Measurements from ENCODE around the gene SOX14.

The SOX14 gene

DNA sequence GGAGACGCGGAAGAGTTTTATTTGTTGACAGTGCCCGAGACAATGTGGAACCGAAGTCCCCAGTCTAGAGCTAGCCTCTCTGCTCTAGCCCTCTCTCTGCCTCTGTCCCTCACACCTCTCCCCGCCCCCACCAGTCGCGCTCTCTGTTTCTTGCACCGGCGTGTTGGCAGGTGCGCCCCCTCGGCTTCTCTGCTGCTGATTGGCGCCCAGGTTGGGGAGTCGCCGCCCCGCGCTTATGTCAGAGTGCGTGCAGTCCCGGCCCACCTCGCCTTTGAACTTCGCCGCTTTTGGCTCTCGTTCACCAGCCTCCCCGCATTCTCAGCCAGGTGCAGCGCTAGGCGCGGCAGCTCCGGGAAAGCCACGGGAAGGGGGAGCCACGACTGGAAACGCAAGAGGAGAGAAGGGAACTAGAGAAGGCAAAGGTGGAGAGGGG is at the start of gene SOX14:
SOX14 (plus strand) TSS at position 315 of the 433 bp plus-strand sequence. CDS start 470 bp downstream, outside the sequence.
- no peak for DNase-seq

DNA sequence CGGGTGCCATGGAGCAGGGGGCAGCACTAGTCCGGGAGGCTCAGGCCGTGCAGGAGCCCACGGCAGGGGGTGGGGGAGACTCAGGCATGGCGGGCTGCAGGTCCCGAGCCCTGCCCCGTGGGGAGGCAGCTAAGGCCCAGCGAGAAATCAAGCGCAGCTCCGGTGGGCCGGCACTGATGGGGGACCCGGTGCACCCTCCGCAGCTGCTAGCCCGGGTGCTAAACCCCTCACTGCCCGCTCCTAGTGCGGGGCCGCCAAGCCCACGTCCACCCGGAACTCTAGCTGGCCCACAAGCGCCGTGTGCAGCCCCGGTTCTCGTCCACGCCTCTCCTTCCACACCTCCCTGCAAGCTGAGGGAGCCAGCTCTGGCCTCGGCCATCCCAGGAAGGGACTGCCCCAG is 49.6 kb upstream of the SOX14 start:
- DNase-seq, result no peak

DNA sequence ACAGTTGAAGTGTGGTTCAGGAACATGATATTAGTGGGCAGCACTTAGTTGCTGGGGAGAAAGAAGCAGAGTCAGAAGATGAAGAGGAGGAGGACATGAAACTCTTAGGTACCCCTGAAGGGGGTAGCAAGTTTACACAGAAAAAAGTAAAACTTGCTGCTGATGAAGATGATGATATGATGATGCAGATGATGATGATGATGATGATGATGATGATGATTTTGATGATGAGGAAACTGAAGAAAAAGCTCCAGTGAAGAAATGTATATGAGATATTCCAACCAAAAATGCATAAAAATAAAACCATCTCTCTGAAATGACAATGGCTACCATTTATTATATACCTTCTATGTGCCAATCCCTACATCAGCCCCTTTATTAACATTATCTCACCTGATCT is 39.9 kb upstream of the SOX14 start:
- DNase-seq, result no peak

DNA sequence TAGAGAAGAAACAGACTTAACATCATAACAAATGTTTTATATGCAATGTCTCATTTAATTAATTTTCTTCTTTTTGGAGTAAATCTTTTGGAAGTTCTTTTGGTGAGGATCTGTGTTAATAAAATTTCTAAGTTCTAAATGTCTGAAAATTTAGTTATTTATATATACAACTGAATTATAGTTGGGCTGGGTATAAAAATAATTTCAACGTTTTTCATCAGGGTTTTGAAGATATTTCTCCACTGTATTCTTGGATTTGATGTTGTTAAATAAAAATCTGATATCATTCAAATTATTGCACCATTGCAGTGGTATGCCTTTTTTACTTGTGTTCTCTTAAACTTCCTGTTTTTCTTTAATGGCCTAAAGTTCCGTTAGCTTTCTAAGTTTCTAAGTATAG is 26.9 kb upstream of the SOX14 start:
- DNase-seq, result no peak

DNA sequence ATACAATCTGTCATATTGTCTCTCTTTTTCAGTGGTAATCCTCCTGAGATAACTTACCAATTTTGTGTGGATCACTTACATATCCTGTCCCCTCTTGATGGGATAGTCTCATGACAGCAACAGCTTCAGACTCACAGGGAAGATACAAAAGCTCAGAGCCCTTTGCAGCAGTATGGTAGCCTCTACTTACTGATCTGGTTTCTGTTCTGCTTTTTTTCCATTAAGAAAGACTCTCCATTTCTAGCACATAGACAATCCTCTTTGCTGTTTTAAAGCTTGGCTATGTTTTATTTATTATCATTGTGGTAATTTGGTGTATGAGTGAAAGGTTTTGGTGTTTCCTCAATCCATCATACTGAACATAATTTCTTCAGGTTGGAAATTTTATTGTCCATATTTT is 25.4 kb upstream of the SOX14 start:
- no peak for DNase-seq

DNA sequence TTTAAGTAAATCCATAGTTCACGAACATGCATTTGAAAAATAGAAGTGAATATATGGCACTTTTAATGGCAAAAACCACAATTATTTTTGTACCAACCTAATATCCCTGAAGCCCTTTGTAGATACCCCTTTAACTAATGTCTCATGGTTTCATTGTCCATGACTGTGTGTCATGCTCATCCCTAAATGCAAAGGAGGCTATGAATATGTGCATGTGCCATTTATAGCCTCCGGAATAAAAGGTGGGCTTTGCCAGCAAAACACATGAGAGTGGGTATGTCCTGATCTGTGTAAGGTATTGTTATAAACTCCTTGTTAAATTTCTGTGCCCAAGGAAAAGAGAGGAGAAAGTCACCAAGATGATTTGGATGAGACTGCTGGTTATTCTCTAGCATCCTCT is 20.5 kb upstream of the SOX14 start:
- DNase-seq, result no peak

DNA sequence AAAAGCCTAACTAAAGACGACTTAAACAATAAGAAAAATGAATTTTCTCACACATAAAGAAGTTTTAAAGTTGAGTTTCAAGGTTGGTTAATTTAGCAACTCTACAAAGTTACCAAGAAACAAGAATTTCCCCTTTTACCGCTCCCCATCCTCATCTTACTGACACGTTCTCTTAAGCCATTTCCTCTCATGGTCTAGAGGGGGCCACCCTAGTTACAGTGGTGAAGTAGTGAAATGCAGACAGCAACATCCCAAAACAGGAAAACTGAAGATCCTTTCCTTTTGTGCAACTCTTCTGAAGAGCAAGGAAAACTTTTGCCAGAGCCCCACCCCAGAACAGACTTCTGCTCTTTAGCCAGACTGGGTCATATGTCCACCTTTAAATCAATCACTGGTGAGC is 17.3 kb upstream of the SOX14 start:
- no peak for DNase-seq

DNA sequence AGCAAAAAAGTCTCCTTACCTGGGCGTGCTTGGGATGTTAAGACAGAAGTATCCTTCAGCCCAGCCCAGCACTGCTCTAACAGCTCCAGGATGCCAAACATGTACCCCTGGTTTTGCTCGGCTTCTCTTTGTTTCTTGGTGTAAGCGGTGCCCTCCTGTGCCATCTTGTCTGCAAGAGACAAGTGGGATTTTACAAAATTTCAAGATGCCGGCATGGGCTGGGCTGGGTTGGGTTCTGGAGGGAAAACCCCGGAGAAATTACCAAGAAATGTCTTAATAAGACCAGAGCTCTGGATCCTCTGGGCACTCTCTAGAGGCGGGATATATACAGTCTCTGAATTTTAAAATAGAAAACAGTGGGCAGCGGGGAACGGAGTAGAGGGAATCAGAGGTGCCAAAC is 4.6 kb upstream of the SOX14 start:
- DNase-seq, result no peak

DNA sequence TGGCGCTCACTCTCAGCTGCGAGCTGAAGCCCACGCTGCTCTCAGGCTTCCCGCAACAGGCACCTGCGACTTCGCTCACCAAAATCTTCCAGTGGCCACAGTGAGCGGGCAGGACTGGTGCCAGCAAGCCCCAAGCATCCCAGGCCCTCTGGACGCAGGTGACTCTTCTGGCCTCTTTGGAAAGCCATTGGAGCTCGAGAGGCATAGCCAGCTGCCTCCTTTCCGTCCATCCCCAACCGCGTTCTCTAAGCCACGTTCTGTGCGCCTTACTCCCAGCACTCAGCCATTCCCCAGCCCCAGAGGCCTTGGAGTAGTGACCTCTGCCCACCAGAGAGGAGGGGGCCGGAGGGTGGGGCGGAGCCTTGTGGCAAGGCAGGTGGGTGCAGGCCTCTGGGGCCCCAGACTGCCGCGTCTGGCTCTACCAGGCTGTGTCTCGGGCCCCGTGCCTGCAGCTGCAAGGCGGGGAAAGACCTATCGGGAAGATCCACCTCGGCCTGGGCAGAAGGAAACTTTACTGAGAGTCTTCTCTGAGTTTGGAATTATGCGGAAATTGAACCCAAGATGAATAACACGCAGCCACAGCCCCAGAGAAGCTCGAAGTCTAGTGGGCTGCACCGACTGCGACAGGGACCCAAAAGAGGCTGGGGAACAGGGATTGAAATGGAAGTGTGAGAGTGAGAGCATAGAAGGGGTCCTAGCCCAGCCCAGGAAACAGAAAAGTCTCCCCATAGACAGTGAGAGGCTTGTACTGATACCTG is 3.6 kb upstream of the SOX14 start:
- no peak for DNase-seq

DNA sequence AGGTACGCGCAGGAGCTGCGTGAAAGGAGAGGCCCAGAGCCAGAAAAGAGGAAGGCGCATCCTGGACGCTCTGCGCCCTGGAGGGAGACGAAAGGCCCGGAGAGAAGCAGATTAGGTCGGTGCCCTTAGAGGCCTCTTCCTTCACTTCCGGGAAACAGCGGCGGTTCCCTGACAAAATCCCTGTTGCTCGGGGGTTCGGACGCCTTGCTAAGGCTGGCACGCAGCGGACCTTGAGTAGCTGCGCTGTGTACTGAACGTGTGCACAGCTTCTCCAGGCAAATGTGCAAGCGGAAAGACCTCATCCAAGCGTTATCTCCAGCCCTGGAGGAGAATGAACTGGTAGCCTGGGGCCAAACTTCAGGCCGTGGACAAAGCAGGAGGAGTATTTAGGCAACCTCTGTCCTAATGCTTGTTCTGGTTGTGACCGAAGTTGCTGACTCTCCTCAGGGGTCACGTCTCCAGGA is 3.0 kb upstream of the SOX14 start:
- no peak for DNase-seq

DNA sequence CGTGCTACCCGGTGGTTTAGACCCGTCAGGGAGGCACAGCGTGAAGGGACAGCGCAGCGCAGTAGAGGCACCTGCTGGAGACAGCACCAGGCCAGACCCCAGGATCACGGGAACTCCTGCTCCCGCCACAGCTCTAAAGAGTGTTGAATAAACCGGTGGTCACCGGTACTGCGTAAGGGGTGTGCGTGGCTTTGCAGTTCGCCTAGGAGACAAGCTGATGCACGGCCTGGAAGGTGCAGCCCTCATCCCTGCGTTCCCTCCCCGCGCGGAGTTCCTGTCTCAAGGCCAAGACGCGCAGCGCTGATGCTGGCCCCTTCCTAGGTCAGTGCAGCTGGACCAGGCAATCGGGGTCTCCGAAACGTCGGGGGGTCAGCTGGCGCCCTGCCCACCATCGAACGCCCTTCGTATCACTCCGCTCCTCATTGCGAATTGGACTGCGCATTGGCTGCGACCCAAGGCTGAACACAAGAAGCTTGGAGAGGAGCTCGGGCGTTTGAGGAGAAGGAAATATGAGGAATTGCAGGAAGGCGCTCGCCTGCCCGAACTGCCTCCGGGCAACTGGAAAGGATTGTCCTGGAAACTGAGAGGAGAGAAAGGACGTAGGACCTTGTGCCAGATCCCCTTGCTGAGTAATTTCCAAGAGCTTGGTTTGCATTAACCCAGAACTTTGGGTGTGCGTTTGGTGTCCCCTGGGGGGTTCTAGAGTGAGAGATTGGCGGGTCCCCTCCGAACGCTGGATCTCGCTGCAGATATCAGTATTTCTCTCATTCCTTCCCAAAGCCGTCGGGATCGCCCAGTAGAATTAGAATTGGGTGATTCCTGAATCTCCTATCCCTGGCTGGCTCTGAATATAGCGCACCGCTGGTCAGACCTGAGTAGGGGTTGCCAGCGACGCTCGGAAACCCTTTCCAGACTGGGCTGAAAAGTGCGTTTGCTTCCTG is 2.3 kb upstream of the SOX14 start:
- DNase-seq, result no peak

DNA sequence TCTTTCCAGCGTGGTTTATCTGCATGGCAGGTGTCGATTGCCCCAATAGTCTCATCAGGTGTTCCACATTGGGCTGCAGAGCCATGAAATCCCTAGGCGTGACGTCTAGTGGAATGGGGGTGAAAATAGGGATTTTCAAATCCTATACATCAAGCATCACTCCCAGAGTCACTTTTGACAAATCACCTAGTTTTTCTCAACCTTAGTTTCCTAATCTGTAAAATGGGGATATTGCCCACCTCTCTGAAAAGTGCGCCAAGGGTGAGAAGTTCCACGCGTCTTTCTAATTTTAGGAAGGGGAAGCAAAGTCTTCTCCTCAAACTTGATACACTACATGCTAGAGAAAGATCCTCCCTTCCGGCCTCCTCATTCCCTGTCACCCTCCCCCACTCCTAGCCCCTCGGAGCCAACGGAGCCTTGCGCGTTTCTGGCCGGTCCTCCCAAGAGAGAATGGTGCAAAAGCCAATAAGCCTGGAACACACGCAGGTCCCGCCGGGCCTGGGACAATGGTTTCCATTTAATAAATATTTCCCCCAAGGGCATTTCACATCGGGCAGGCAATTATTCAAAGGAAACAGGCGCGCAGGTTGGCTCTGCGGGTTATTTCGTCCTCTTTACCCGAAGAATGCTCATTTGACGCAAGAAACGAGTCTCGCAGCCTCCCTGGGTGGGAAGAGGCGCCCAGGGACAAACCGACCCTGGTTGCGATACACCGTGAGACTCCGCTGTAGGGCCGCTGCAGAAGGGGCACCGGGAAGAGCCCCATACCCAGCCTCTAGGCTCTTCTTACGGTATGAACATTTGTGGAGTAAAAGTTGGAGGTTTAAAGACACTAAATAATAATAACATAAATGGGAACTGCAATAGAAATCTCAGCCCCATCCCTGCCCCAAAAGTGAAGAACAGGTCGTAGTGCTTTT is 1.2 kb upstream of the SOX14 start:
- no peak for DNase-seq

DNA sequence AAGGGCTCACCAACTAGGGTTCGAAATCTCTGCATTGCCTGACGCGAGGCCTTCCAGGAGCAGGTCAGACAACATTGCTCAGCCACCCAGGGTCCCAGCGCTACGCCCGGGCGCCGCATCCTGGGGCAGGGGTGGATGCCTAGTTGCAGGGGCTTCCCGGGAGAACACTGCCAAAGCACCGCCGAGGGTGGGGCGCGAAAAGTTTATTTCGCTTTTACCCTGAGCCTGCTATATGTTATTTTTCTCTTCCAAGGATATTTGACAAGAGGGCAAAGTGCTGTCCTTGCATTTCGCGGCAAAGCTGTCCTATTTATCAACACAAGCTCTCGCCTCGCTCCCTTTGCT is 549 bp upstream of the SOX14 start:
- DNase-seq, result no peak

DNA sequence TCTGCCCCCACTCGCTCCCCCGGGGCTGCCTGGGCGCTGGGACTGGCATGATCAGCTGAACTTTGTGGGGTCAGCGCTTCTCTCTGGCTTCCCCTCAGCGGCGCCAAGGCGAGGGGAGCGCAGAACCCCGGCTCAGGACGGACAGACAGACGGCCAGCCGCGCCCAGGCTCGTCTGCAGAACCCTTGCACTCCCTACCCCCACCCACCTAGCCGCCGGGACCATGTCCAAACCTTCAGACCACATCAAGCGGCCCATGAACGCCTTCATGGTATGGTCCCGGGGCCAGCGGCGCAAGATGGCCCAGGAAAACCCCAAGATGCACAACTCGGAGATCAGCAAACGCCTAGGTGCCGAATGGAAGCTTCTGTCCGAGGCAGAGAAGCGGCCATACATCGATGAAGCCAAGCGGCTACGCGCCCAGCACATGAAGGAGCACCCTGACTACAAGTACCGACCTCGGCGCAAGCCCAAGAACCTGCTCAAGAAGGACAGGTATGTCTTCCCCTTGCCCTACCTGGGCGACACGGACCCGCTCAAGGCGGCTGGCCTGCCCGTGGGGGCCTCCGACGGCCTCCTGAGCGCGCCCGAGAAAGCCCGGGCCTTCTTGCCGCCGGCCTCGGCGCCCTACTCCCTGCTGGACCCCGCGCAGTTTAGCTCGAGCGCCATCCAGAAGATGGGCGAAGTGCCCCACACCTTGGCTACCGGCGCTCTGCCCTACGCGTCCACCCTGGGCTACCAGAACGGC is 621 bp downstream of the SOX14 start:
- DNase-seq, result no peak

DNA sequence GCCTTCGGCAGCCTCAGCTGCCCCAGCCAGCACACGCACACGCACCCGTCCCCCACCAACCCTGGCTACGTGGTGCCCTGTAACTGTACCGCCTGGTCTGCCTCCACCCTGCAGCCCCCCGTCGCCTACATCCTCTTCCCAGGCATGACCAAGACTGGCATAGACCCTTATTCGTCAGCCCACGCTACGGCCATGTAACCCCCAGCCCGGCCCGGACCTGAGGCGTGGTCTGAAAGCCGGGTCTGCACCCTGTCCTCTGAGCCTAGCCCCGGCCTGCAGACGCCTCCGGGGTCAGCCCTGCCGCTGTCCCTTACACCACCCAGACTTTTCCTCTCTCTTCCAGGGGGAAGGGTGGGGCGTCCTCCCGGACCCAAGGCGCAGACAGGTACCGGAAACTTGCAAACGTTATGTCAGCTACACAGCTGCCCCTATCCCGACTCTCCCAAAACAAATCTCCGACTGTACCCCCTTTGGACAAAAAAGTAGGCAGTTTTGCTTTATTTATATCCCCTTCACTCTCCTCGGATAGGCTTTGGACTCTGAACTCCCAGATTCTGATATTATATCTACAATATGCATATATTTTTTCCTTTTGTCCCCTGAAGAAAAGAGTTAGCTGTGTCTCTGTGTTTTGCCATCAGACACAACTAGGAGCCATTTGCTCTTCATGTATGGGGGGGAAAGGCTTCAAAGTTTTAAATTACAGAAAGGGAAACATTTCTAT is 1.4 kb downstream of the SOX14 start:
- DNase-seq, result no peak

DNA sequence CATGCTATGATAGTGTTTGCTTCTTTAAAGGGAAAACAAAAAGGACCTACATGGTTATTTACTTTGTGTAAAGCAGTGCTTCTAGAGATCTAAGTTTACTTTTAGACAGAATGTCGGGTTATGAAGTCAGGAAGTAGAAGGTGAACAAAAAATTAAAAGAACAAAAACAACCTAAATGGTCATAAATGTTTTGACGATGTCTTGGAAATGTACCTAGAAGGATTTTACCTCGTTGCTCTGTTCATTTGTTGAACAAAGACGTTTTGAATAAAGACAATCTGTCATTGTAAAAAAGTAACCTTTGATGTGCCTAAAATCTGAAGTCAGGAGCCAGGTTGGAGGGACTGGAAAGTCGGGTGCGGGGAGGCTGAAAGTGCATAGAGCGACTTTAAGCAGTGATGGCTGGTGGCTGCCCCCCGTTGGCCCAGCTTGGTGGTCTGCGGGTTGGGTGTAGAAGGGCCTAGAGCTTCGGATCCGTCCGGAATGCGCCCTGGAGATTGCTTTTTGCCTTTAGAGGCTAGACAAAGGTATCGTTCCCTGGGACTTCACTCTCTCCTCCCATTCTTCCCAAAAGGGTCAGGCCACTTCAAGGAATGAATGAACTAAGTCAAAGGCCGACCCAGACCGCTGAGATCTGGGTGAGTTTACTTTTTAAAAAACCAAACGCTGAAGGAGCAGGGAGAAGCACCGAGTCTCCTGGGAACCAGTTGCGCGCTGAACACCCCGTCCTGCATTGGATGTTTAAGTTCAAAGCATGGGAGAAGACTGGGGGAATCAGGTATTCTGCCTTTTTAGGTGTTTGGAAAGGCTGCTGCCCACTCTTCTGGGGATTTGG is 2.1 kb downstream of the SOX14 start:
- DNase-seq, result no peak

DNA sequence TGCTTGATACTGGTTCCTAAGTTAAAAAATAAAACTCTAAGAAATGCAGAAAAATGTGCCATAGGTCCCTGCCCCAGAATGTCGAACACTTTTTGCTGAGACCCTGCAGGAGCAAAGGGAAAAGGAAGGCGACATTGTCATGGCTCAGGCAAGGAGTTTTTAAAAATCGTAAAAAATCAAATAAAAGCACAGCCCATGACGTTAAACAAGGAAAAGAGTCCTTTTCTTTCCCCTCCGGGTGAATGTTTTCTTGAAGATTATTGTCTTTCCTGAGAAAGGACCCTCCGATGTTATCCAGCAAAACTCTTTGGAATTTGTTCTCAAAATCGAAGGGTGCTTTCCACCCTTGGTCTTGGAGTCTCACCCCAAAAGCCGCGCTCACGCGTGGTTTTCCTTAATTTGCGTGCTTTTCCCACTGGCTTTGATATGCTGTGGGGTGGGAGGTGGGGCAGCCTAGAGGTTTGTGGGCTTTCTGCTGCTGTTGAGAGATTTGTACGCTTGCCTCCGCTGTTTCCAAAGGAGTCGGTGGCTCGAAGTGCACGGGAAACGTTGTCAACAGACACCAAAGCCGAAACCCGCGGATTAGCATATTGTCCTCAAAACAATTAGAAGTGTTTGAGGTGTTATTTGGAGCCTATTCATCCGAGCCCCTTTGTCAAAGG is 2.9 kb downstream of the SOX14 start:
- DNase-seq, result no peak

DNA sequence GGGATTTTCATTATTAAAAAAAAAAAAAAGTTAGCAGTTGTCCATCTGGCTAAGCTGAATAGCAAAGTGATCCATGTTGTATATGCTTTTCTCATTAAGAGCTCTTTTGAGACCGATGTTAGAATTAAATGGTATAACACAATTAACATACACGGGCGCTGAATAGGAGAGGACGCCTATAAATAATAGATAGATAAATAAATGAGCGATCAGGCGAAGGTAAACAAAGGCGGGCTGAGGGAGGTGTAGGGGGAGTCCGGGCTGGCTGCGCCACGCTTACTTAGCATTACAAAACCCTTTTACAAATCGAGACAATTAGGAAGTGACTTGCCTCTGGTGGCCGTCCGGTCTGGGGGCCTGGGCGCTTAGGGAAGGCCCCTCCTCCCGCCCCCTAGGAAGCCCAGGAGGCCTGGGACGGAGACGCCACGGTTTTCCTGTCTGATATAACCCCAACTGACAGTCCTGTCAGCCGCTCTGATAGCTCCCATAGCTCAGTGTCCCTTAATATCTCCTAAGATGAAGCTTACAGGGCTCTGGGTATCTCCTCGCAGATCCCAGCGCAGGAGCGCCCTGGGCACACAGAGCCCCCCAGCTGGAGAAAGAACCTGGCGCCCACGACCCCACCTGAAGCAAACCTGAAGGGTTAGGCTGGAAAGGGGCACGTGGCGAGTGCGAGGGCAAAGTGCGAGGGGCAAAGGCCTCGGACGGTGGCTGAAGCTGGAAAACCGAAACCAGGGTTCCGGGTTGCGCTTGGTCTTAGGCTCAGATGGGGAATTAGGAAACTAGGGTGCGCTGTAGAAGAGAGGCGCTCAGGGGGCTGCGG is 3.6 kb downstream of the SOX14 start:
- no peak for DNase-seq

All from NCI-H1092 (cell line).